ENCODE measurements around the gene EXOC3. TPM values are rescaled to one million over a fixed set of nuclear protein-coding genes. Genes with fewer than 3 reads are reported as not detected.

Gene EXOC3
- total RNA-seq, 1 experiment from 2014 or later, result 55.0 TPM

- ATAC-seq (no peak), DNase-seq (ENCODE audit: low read depth, low spot score) (no peak)
- intact Hi-C loops (cut with micrococcal nuclease; ENCODE audit: unreplicated experiment) (loop anchor here (10.0 kb wide), 1 partner anchor 139 kb away; the partner anchor contains the start of gene CEP72), in situ Hi-C loops (cut with HindIII; ENCODE audit: low pct_unique_long_range_greater_than_20kb, low sequenced_read_pairs) (no loop called here)
- ChIA-PET CTCF (no interaction called here), POLR2A (interaction anchor here (0.6 kb wide), 1 partner anchor 17 kb away, joined by 3 read pairs; no protein-coding TSS in a partner anchor)
- Histone ChIP-seq H3K4me1 (ENCODE audit: control insufficient read depth, insufficient read depth, low read length) (peaks cover 11% of the 10 kb centered on the region), H3K27me3 (ENCODE audit: control insufficient read depth, insufficient read depth, low read length) (no peaks in the 10 kb centered on the region), H3K4me3 (ENCODE audit: low read depth in 2 of 2, low read length in 2 of 2) (no peak overlapping the region), H3K36me3 (ENCODE audit: control insufficient read depth, insufficient read depth, low read length) (no peaks in the 10 kb centered on the region; the same call in 1 of the 2 replicates), H3K9me3 (ENCODE audit: control insufficient read depth, insufficient read depth, low read depth, low read length) (no peaks in the 10 kb centered on the region), H3K27ac (ENCODE audit: low read length) (no peak overlapping the region)
- TF ChIP-seq TCF7L2 (IDR thresholded peaks at IDR 0.05; ENCODE audit: low read depth, low read length), result no peak
- TF ChIP-seq POLR2AphosphoS5 (IDR thresholded peaks at IDR 0.05; ENCODE audit: low read depth, low read length), result no peak
- no peak for TF ChIP-seq SIN3A (IDR thresholded peaks at IDR 0.05; ENCODE audit: borderline replicate concordance, insufficient read depth, low read depth, low read length)
- TF ChIP-seq CTCF (IDR thresholded peaks at IDR 0.05), result no peak
- TF ChIP-seq REST (IDR thresholded peaks at IDR 0.05; ENCODE audit: insufficient read depth in 1 of 2, low read depth in 2 of 2, low read length in 1 of 2), result no peak
- no TSS peak for BruUV-seq (replicated peaks)
Measured at GRCh38 chr5:476102-476813, 33.3 kb downstream of the EXOC3 start.

GRCh38 chr5:476814-477175 lies 33.8 kb downstream of the EXOC3 start:
- Histone ChIP-seq H3K4me1 (ENCODE audit: control insufficient read depth, insufficient read depth, low read length) (peaks cover 7% of the 10 kb centered on the region), H3K36me3 (ENCODE audit: control insufficient read depth, insufficient read depth, low read length) (no peaks in the 10 kb centered on the region; the same call in 1 of the 2 replicates), H3K4me3 (ENCODE audit: low read depth in 2 of 2, low read length in 2 of 2) (no peak overlapping the region), H3K27me3 (ENCODE audit: control insufficient read depth, insufficient read depth, low read length) (no peaks in the 10 kb centered on the region), H3K27ac (ENCODE audit: low read length) (no peak overlapping the region), H3K9me3 (ENCODE audit: control insufficient read depth, insufficient read depth, low read depth, low read length) (no peaks in the 10 kb centered on the region)
- TF ChIP-seq TCF7L2 (IDR thresholded peaks at IDR 0.05; ENCODE audit: low read depth, low read length) (no peak), POLR2AphosphoS5 (IDR thresholded peaks at IDR 0.05; ENCODE audit: low read depth, low read length) (no peak), CTCF (IDR thresholded peaks at IDR 0.05) (no peak), SIN3A (IDR thresholded peaks at IDR 0.05; ENCODE audit: borderline replicate concordance, insufficient read depth, low read depth, low read length) (no peak), REST (IDR thresholded peaks at IDR 0.05; ENCODE audit: insufficient read depth in 1 of 2, low read depth in 2 of 2, low read length in 1 of 2) (no peak)
- POLR2A ChIA-PET, result no interaction called here
- BruUV-seq (replicated peaks), result no TSS peak
- DNase-seq (ENCODE audit: low read depth, low spot score) (no peak), ATAC-seq (no peak)
- in situ Hi-C loops (cut with HindIII; ENCODE audit: low pct_unique_long_range_greater_than_20kb, low sequenced_read_pairs), result no loop called here
- intact Hi-C loops (cut with micrococcal nuclease; ENCODE audit: unreplicated experiment), result loop anchor here (10.0 kb wide), 1 partner anchor 138 kb away; the partner anchor contains the start of gene CEP72
- CTCF ChIA-PET, result no interaction called here
